Right forelimb (tissue), 1 donor: Measurements from ENCODE around the gene DNAAF5.
"Not testable (repeated sequence)": the region's sequence is repeated elsewhere in the genome, so short reads cannot be mapped to it uniquely, and the experiment has no call there.

Experiments
- DNase-seq: peaks from one replicate; pipeline ENCODE4 v3.0.0-alpha.2; 2018

Gene DNAAF5

DNA sequence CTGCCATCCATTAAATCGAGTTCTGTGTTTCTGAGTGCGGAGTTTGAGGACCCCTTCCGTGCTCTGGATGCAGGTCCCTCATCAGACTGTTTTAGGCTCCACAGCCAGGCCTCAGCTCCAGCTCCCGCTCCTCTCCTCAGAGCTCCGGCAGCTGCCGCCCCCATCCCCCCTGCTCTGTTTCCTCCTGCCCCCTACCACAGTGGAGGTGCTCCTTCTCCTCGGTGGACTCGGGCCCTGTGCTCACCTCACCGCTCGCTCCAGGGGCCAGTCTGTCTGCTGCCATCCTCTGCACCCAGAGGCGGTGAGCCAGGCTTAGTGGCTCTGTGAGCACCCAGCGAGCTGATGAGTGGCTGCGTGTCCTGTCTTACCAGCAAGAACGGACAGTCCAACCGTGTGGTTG is 21.9 kb downstream of the DNAAF5 start:
- no peak for DNase-seq

- no peak for DNase-seq
Measured at GRCh38 chr7:749140-749551, 22.6 kb downstream of the DNAAF5 start.

- no peak for DNase-seq
Measured at GRCh38 chr7:750111-750905, 23.8 kb downstream of the DNAAF5 start.

GRCh38 chr7:751826-752225 is 25.3 kb downstream of the DNAAF5 start:
- DNase-seq: no peak

DNA sequence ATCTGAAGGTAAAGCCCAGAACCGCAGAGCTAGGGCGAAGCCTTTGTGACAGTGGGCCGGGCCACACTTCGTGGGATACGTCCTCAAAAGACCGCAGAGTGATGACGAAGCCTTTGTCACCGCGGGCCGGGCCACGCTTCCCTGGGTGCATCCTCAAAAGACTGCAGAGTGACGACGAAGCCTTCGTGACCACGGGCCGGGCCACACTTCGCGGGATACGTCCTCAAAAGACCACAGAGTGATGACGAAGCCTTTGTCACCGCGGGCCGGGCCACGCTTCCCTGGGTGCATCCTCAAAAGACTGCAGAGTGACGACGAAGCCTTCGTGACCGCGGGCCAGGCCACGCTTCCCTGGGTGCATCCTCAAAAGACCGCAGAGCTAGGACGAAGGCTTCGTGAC is 25.8 kb downstream of the DNAAF5 start:
- not testable (repeated sequence) for DNase-seq

DNA sequence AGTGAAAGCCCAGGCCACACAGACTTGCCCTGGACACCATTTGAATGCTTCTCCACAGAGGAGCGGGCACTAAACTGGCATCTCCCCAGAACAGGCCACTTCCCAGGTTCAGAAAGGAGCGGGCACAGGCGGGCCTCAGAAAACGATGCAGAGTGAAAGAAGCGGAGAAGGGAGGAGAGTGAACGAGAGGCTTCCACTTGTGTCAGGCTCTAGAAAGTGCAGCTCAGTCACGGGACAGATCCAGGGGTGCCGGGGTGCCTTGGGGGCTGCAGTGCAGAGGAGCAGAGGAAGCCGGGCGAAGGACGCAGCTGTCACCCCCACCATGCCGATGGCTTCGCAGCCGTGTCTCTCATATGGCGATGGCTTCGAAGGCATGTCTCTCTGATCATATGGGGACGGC is 26.7 kb downstream of the DNAAF5 start:
- no peak for DNase-seq

- DNase-seq: no peak
Measured at GRCh38 chr7:754531-755412, 28.3 kb downstream of the DNAAF5 start.

DNA sequence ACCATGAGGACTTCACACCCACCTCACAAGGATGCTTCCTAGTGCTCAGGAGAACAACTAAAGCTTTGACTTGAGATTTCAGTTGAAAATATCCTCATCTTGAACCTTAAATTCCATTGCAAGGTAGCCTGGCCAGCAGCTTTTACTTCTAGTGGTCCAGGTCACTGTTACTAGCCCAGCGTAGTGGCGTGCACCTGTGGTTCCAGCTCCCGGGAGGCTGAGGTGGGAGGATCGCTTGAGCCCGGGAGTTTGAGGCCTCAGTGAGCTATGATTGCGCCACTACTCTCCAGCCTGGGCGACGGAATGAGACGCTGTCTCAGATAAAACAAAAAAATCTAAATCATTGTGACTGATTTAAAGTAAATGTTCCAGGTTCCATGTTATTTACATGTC is 28.9 kb downstream of the DNAAF5 start:
- no peak for DNase-seq

DNA sequence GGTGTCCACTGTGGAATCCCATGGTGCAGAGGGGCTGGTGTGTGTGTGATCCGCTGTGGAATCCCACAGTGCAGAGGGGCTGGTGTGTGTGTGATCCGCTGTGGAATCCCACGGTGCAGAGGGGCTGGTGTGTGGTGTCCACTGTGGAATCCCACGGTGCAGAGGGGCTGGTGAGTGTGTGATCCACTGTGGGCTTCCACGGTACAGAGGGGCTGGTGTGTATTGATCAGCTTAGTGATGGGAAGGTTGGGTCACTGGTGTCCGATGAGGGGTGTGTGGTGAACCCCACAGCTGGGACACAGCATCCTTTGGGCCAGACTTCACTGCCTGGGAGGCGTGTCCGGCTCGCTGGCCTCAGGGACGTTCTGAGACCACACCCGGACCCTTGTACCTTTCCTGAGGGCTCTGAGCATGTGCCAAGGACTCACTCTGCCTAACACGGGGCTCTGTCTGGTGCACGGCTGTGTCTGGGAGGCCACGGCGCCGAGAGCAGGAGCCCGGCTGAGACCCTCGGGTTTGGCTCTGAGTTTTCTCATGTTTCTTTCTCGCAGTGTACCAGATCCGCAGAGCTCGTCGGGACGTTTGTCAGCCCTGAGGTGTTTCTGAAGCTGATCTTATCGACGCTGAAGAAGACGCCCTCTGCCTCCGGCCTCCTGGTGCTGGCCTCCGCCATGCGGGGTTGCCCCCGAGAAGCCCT is 29.9 kb downstream of the DNAAF5 start:
- no peak for DNase-seq

DNA sequence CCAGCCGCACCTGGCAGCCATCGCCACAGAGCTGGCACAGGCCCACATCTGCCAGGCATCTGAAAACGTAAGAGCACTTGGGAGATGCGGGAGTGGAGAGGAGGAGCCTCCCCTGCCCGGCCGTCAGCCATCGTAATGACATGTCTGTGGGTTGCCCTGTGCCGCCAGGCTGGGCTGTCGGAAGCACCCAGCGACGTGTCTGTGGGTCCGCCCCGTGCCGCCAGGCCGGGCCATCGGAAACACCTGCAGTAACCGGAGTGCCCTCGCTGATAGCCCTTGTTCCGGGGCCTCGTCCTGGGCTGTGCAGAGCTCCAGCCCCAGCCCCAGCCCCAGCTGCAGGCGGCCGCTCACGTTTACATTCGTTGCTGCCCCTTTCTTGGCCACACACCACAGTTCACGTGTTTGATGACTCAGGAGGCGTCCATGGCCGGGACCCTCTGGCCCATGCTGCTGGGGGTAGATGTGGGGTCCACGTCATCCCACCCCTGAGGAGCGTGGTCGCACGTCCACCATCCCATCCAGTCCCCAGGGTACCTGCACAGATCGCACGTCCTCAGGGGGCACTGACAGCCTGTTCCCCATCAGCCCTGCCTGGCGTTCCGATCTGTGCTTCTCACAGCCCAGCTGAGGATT is 30.5 kb downstream of the DNAAF5 start:
- DNase-seq: no peak

- DNase-seq: no peak
Measured at GRCh38 chr7:757741-758163, 31.3 kb downstream of the DNAAF5 start.

- DNase-seq: no peak
Measured at GRCh38 chr7:759569-759968, 33.1 kb downstream of the DNAAF5 start.

GRCh38 chr7:760006-760405 is 33.5 kb downstream of the DNAAF5 start:
- DNase-seq: no peak

GRCh38 chr7:761101-761500 is 34.6 kb downstream of the DNAAF5 start:
- no peak for DNase-seq

GRCh38 chr7:761631-762030 is 35.1 kb downstream of the DNAAF5 start:
- DNase-seq: no peak

- DNase-seq: no peak
Measured at GRCh38 chr7:762885-763284, 36.4 kb downstream of the DNAAF5 start.

GRCh38 chr7:763762-764161 is 37.3 kb downstream of the DNAAF5 start:
- no peak for DNase-seq

- no peak for DNase-seq
Measured at GRCh38 chr7:765383-765782, 38.9 kb downstream of the DNAAF5 start.

DNA sequence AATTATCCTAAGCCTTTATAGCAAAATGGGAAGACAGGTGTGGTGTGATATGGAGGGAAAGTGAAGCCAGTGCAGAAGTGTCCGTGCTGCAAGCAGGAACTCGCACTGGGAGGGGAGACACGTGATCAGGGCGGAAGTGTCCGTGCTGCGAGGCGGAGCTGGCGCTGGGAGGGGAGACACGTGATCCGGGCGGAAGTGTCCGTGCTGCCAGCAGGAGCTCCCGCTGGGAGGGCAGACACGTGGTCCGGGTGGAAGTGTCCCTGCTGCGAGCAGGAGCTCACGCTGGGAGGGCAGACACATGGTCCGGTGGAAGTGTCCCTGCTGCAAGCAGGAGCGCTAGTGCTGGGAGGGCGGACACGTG is 41.1 kb downstream of the DNAAF5 start:
- DNase-seq: no peak

GRCh38 chr7:767941-768731 is 41.6 kb downstream of the DNAAF5 start:
- no peak for DNase-seq

GRCh38 chr7:768881-769504 is 42.5 kb downstream of the DNAAF5 start:
- DNase-seq: no peak

DNA sequence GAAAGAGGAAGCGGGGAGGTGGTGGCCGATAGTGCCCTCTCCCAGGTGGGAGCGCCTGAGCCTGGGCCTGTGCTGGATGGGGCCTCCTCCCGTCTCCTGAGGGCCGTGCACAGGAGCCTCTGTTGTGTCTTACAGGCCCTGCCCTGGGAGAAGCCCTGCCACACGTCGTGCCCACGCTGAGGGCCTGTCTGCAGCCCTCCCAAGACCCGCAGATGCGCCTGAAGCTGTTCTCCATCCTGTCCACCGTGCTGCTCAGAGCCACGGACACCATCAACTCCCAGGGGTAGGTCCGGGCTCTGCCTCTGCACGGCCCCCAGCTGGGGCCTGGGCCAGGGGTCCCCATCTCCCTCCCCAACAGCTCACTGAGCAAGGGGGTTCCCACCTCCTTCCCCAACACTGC is 43.8 kb downstream of the DNAAF5 start:
- DNase-seq: no peak
